Naive B cell (primary cell): Measurements from ENCODE around the gene DKKL1. TPM values are rescaled to one million over a fixed set of nuclear protein-coding genes. Genes with fewer than 3 reads are reported as not detected.
A peak's percentile ranks its signal among the peaks of the same experiment; 100 is the strongest.

Experiments
- ATAC-seq, 2 donors: fragments of 150-1000 bp; cut with Tn5 transposase; 2 replicates each; pipeline ENCODE4 v1.10.0; 2021; ENCODE audit warnings: low read depth in 2 of 2, mild to moderate bottlenecking in 2 of 2, moderate library complexity in 2 of 2
- DNase-seq: peaks from one replicate; pipeline ENCODE4 v3.0.0; 2022
- H3K27ac Mint-ChIP-seq, 6 donors: one replicate each; pipeline ENCODE4 v1.8.0; 2020 to 2022; ENCODE audit warnings: mild to moderate bottlenecking in 6 of 6, mixed read lengths in 6 of 6, moderate library complexity in 5 of 6, inconsistent platforms in 2 of 6
- H3K27me3 Mint-ChIP-seq, 3 donors: one replicate each; pipeline ENCODE4 v1.8.0; 2021 to 2022; ENCODE audit warnings: mixed read lengths in 3 of 3, mild to moderate bottlenecking in 1 of 3
- H3K36me3 Mint-ChIP-seq, 2 donors: one replicate each; pipeline ENCODE4 v1.8.0; 2020 to 2022; ENCODE audit warnings: mixed read lengths in 2 of 2, inconsistent platforms in 1 of 2, mild to moderate bottlenecking in 1 of 2
- H3K4me1 Mint-ChIP-seq, 3 donors: one replicate each; pipeline ENCODE4 v1.8.0; 2020 to 2022; ENCODE audit warnings: mixed read lengths in 3 of 3, inconsistent platforms in 1 of 3, mild to moderate bottlenecking in 1 of 3, moderate library complexity in 1 of 3
- H3K4me3 Mint-ChIP-seq, 8 donors: one replicate each; pipeline ENCODE4 v1.8.0; 2020 to 2022; ENCODE audit warnings: mild to moderate bottlenecking in 8 of 8, mixed read lengths in 8 of 8, moderate library complexity in 8 of 8, inconsistent platforms in 2 of 8
- H3K9me3 Mint-ChIP-seq, 7 donors: one replicate each; pipeline ENCODE4 v1.8.0; 2020 to 2022; ENCODE audit warnings: mixed read lengths in 7 of 7, mild to moderate bottlenecking in 5 of 7, inconsistent platforms in 2 of 7, moderate library complexity in 1 of 7
- polyA plus RNA-seq, 6 donors: library from polyadenylated mRNA; unstranded; fragments of 300-500 nt; fragmentation: Illumina TruSeq; gene quantifications; one replicate each; pipeline ENCODE4 v1.2.3, GENCODE V29; 2021; ENCODE audit warnings: low read depth in 6 of 6

Gene DKKL1
- polyA plus RNA-seq, 6 donors from 2014 or later = 0.55 to 2.8 (median 0.82) TPM; not detected in 3

GRCh38 chr19:49415810-49416200 is 52.1 kb downstream of the DKKL1 start:
- no peak overlapping the region for H3K27ac Mint-ChIP-seq

GRCh38 chr19:49417088-49417487 is 53.4 kb downstream of the DKKL1 start:
- H3K4me3 Mint-ChIP-seq = peak overlapping the region in 1 of 8 donors; percentile 35
- ATAC-seq (no peak), DNase-seq (no peak)
- peaks cover 0 to 19% of the 10 kb centered on the region in 2 donors for H3K36me3 Mint-ChIP-seq
- peaks cover 39 to 60% (median 57%) of the 10 kb centered on the region in 3 donors for H3K27me3 Mint-ChIP-seq
- no peak overlapping the region for H3K27ac Mint-ChIP-seq
- peaks cover 36 to 51% (median 42%) of the 10 kb centered on the region in 3 donors for H3K4me1 Mint-ChIP-seq
- peaks cover 0 to 2% (median 0%) of the 10 kb centered on the region in 7 donors for H3K9me3 Mint-ChIP-seq

More at GRCh38 chr19:49415810-49416200, 52.1 kb downstream of the DKKL1 start:
- Mint-ChIP-seq H3K36me3 (peaks cover 0 to 11% of the 10 kb centered on the region in 2 donors), H3K9me3 (peaks cover 0 to 2% (median 0%) of the 10 kb centered on the region in 7 donors), H3K4me3 (peak overlapping the region in 1 of 8 donors; percentile 53), H3K27me3 (peaks cover 29 to 48% (median 44%) of the 10 kb centered on the region in 3 donors), H3K4me1 (peaks cover 35 to 52% (median 43%) of the 10 kb centered on the region in 3 donors)
- DNase-seq (no peak), ATAC-seq (no peak)

- DNase-seq (no peak), ATAC-seq (no peak)
- Mint-ChIP-seq H3K9me3 (peaks cover 0 to 5% (median 0%) of the 10 kb centered on the region in 7 donors), H3K4me1 (peaks cover 39 to 51% (median 49%) of the 10 kb centered on the region in 3 donors), H3K27ac (no peak overlapping the region), H3K27me3 (peaks cover 45 to 75% (median 71%) of the 10 kb centered on the region in 3 donors), H3K36me3 (peaks cover 0 to 19% of the 10 kb centered on the region in 2 donors), H3K4me3 (no peak overlapping the region)
Observed at GRCh38 chr19:49418511-49418910, 54.8 kb downstream of the DKKL1 start.

- H3K4me3 Mint-ChIP-seq = no peak overlapping the region
- H3K27me3 Mint-ChIP-seq = peaks cover 51 to 81% (median 77%) of the 10 kb centered on the region in 3 donors
- DNase-seq = no peak
Observed at GRCh38 chr19:49419173-49419572, 55.5 kb downstream of the DKKL1 start.

GRCh38 chr19:49420227-49420626 is 56.5 kb downstream of the DKKL1 start:
- H3K4me1 Mint-ChIP-seq = peaks cover 40 to 57% (median 52%) of the 10 kb centered on the region in 3 donors
- H3K4me3 Mint-ChIP-seq = peak overlapping the region in 5 of 8 donors; percentile 37 to 77 (median 53)
- H3K9me3 Mint-ChIP-seq = peaks cover 0 to 5% (median 0%) of the 10 kb centered on the region in 7 donors
- ATAC-seq = no peak
- peaks cover 0 to 19% of the 10 kb centered on the region in 2 donors for H3K36me3 Mint-ChIP-seq
- peak overlapping the region in 3 of 6 donors; percentile 56 to 80 (median 64) for H3K27ac Mint-ChIP-seq
- DNase-seq = no peak
- peaks cover 58 to 92% (median 87%) of the 10 kb centered on the region in 3 donors for H3K27me3 Mint-ChIP-seq

More at GRCh38 chr19:49419173-49419572, 55.5 kb downstream of the DKKL1 start:
- peaks cover 0 to 5% (median 0%) of the 10 kb centered on the region in 7 donors for H3K9me3 Mint-ChIP-seq
- peak overlapping the region in 2 of 6 donors; percentile 13 to 89 for H3K27ac Mint-ChIP-seq
- peaks cover 0 to 19% of the 10 kb centered on the region in 2 donors for H3K36me3 Mint-ChIP-seq
- peaks cover 44 to 54% (median 54%) of the 10 kb centered on the region in 3 donors for H3K4me1 Mint-ChIP-seq
- ATAC-seq = no peak

GRCh38 chr19:49421039-49421877 is 57.6 kb downstream of the DKKL1 start:
- Mint-ChIP-seq H3K9me3 (peaks cover 0 to 5% (median 0%) of the 10 kb centered on the region in 7 donors), H3K4me3 (peak overlapping the region; percentile 0 to 81 (median 72)), H3K36me3 (peaks cover 0 to 19% of the 10 kb centered on the region in 2 donors), H3K27me3 (peaks cover 64 to 96% (median 92%) of the 10 kb centered on the region in 3 donors), H3K4me1 (peaks cover 48 to 67% (median 56%) of the 10 kb centered on the region in 3 donors), H3K27ac (peak overlapping the region in 1 of 6 donors; percentile 86)
- ATAC-seq (peak; percentile 55), DNase-seq (no peak)

GRCh38 chr19:49421878-49422202 is 58.2 kb downstream of the DKKL1 start:
- Mint-ChIP-seq H3K4me1 (peaks cover 54 to 73% (median 62%) of the 10 kb centered on the region in 3 donors), H3K36me3 (peaks cover 0 to 25% of the 10 kb centered on the region in 2 donors), H3K9me3 (peaks cover 0 to 7% (median 0%) of the 10 kb centered on the region in 7 donors), H3K27ac (no peak overlapping the region), H3K4me3 (peak overlapping the region in 7 of 8 donors; percentile 0 to 78 (median 69)), H3K27me3 (peaks cover 70 to 98% (median 98%) of the 10 kb centered on the region in 3 donors)
- ATAC-seq (no peak), DNase-seq (no peak)

- peak overlapping the region; percentile 51 to 91 (median 86) for H3K4me3 Mint-ChIP-seq
- peaks cover 0 to 31% of the 10 kb centered on the region in 2 donors for H3K36me3 Mint-ChIP-seq
- H3K27ac Mint-ChIP-seq = peak overlapping the region in 2 of 6 donors; percentile 22 to 31
- DNase-seq (no peak), ATAC-seq (peak; percentile 24 to 40)
- peaks cover 0 to 8% (median 0%) of the 10 kb centered on the region in 7 donors for H3K9me3 Mint-ChIP-seq
- peaks cover 73 to 100% (median 99%) of the 10 kb centered on the region in 3 donors for H3K27me3 Mint-ChIP-seq
- H3K4me1 Mint-ChIP-seq = peaks cover 56 to 77% (median 65%) of the 10 kb centered on the region in 3 donors
Observed at GRCh38 chr19:49422407-49423070, 58.9 kb downstream of the DKKL1 start.

- Mint-ChIP-seq H3K27ac (peak within 1 kb of the TSS in 4 of 6 donors; percentile 22 to 81 (median 53)), H3K9me3 (peaks cover 0 to 8% (median 0%) of the 10 kb centered on the region in 7 donors), H3K27me3 (peaks cover 77 to 100% (median 99%) of the 10 kb centered on the region in 3 donors), H3K36me3 (peaks cover 0 to 31% of the 10 kb centered on the region in 2 donors), H3K4me3 (peak within 1 kb of the TSS; percentile 51 to 91 (median 86)), H3K4me1 (peaks cover 61 to 77% (median 65%) of the 10 kb centered on the region in 3 donors)
- DNase-seq = no peak
- ATAC-seq = peak; percentile 27 to 35
Observed at GRCh38 chr19:49423071-49423984, 59.7 kb downstream of the DKKL1 start, which contains the start of gene PTH2. TSS of gene PTH2 (minus strand) at chr19:49423441. CDS start at chr19:49423339, 102 bp downstream.

GRCh38 chr19:49423985-49424303 is 60.3 kb downstream of the DKKL1 start:
- Mint-ChIP-seq H3K27me3 (peaks cover 80 to 100% (median 99%) of the 10 kb centered on the region in 3 donors), H3K9me3 (peaks cover 0 to 8% (median 0%) of the 10 kb centered on the region in 7 donors), H3K4me3 (peak overlapping the region in 5 of 8 donors; percentile 6 to 78 (median 51)), H3K36me3 (peaks cover 0 to 31% of the 10 kb centered on the region in 2 donors), H3K4me1 (peaks cover 65 to 82% (median 65%) of the 10 kb centered on the region in 3 donors), H3K27ac (peak overlapping the region in 1 of 6 donors; percentile 75)
- DNase-seq (no peak), ATAC-seq (no peak)
